ENCODE data around the gene ARHGAP26.

ARHGAP26 gene

GRCh38 chr5:143153332-143154119 is 383.3 kb downstream of the ARHGAP26 start:
- TF ChIP-seq, protein P1, sequence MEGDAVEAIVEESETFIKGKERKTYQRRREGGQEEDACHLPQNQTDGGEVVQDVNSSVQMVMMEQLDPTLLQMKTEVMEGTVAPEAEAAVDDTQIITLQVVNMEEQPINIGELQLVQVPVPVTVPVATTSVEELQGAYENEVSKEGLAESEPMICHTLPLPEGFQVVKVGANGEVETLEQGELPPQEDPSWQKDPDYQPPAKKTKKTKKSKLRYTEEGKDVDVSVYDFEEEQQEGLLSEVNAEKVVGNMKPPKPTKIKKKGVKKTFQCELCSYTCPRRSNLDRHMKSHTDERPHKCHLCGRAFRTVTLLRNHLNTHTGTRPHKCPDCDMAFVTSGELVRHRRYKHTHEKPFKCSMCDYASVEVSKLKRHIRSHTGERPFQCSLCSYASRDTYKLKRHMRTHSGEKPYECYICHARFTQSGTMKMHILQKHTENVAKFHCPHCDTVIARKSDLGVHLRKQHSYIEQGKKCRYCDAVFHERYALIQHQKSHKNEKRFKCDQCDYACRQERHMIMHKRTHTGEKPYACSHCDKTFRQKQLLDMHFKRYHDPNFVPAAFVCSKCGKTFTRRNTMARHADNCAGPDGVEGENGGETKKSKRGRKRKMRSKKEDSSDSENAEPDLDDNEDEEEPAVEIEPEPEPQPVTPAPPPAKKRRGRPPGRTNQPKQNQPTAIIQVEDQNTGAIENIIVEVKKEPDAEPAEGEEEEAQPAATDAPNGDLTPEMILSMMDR (IDR thresholded peaks at IDR 0.05; ENCODE audit: low read depth, low read length, missing control alignments) = no peak
- no peak for DNase-seq (ENCODE audit: extremely low read depth, low read depth)
- H3K4me3 ChIP-seq (replicated peaks; ENCODE audit: low read depth, low read length) = no peak overlapping the region

DNA sequence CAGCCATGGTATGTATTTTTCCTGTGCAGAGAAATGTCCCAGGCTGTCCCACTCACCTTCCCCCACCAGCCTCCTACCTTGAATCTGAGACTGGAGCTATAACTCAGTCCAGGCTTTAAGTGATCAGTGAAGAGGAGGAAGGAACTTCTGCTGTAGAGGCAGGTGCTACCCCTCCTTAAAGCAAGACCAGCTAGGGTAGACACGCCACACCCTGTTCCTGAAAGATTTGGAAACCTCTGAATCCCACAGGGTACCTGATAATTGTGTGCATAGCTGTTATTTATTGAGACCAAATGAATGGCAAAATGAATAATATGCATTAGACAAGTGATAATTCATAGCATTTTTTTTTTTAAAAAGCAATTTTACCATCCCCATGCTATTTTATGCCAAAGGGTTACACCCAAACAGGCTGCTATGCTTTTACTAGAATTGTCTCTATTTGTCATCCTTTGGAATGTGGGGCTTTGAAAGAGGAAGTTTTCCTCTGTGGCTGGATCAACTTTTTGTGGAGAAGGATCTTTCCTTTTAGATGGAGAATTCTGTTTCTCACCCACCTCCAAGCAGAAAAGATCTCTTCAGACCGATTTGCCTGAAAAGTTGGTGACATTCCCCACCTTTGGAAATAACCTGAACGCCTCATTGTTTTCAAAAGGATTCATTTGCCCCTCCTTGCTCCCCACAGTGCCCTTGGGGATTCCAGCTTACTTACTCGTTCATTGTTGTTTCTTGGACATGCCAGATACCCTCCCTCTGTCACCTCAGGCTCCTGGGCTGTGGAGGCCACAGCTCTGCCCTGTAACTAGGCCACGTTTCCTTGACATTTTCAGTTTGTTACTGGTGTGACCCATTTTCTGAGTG is 384.6 kb downstream of the ARHGAP26 start:
- H3K4me3 ChIP-seq (replicated peaks; ENCODE audit: low read depth, low read length) = no peak overlapping the region
- TF ChIP-seq, protein P1 (IDR thresholded peaks at IDR 0.05; ENCODE audit: low read depth, low read length, missing control alignments) = no peak
- DNase-seq (ENCODE audit: extremely low read depth, low read depth) = no peak

DNA sequence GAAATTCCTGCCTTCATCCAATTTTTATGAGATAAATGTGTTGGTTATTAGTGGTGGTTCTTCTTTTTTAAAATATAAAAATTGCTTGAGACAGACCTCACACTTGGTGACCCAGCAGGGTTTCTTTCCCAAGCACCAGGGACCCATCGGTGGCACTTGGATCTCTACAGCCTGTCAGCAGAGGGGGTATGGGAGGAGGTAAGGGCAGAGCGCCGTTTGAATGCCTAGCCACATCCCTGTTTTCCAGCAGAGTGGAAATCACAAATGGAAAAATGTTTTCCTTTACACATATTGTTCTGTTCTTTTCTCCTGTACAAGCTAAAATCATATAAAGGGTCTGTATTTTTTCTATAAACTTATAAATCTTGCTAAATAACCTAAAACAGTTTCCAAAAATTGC is 385.3 kb downstream of the ARHGAP26 start:
- no peak for DNase-seq (ENCODE audit: extremely low read depth, low read depth)
- TF ChIP-seq, protein P1 (IDR thresholded peaks at IDR 0.05; ENCODE audit: low read depth, low read length, missing control alignments) = peak; percentile 19
- no peak overlapping the region for H3K4me3 ChIP-seq (replicated peaks; ENCODE audit: low read depth, low read length)

DNA sequence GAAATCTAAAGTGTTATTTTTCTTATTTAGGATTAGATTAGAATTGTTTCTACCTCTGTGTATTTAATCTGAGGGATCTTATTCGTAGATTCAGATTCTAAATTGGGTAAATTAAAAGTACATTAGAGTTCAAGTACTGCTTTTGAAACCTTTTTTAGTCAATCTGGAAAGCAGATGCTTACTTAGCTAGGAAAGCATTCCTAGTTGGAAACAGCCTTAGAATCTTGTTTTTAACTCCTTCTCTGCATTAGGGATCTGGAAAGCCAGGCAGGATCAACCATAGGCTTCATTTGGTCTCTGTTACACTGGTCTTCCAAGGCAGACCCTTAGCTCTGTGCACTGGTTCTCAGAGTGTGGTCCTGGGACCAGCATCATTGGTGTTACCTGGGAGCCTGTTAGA is 385.9 kb downstream of the ARHGAP26 start:
- TF ChIP-seq, protein P1 (IDR thresholded peaks at IDR 0.05; ENCODE audit: low read depth, low read length, missing control alignments) = no peak
- no peak overlapping the region for H3K4me3 ChIP-seq (replicated peaks; ENCODE audit: low read depth, low read length)
- no peak for DNase-seq (ENCODE audit: extremely low read depth, low read depth)

GRCh38 chr5:143156572-143156971 is 386.4 kb downstream of the ARHGAP26 start:
- no peak overlapping the region for H3K4me3 ChIP-seq (replicated peaks; ENCODE audit: low read depth, low read length)
- DNase-seq (ENCODE audit: extremely low read depth, low read depth) = no peak

GRCh38 chr5:143159031-143159430 is 388.9 kb downstream of the ARHGAP26 start:
- H3K4me3 ChIP-seq (replicated peaks; ENCODE audit: low read depth, low read length) = no peak overlapping the region
- TF ChIP-seq, protein P1 (IDR thresholded peaks at IDR 0.05; ENCODE audit: low read depth, low read length, missing control alignments) = no peak
- no peak for DNase-seq (ENCODE audit: extremely low read depth, low read depth)

More at GRCh38 chr5:143156572-143156971, 386.4 kb downstream of the ARHGAP26 start:
- TF ChIP-seq, protein P1 (IDR thresholded peaks at IDR 0.05; ENCODE audit: low read depth, low read length, missing control alignments) = no peak

Measured in HFF-Myc (cell line).